HEK293 (cell line): Measurements from ENCODE around the gene B4GALNT1.

Experiments used
- CTCF ChIP-seq: fragments of 450-650 bp; formaldehyde crosslinking; IDR thresholded peaks from 2 replicates; pipeline ENCODE4 v1.5.1; 2016; ENCODE audit warnings: missing biosample characterization, missing genetic modification characterization
- KLF16 ChIP-seq: fragments of 450-650 bp; formaldehyde crosslinking; IDR thresholded peaks from 2 replicates; pipeline ENCODE4 v1.5.1; 2017; ENCODE audit warnings: missing biosample characterization, missing genetic modification characterization
- KLF9 ChIP-seq: fragments of 450-650 bp; formaldehyde crosslinking; IDR thresholded peaks from 2 replicates; pipeline ENCODE4 v1.5.1; 2016; ENCODE audit warnings: missing biosample characterization, missing genetic modification characterization, low read depth
- OSR2 ChIP-seq: fragments of 450-650 bp; formaldehyde crosslinking; IDR thresholded peaks from 2 replicates; pipeline ENCODE4 v1.5.1; 2016; ENCODE audit warnings: missing biosample characterization, missing genetic modification characterization
- RBAK ChIP-seq: fragments of 450-650 bp; formaldehyde crosslinking; IDR thresholded peaks from 2 replicates; pipeline ENCODE4 v1.5.1; 2016; ENCODE audit warnings: missing biosample characterization, missing genetic modification characterization
- SCRT2 ChIP-seq: fragments of 450-650 bp; formaldehyde crosslinking; IDR thresholded peaks from 2 replicates; pipeline ENCODE4 v1.5.1; 2016; ENCODE audit warnings: missing biosample characterization, missing genetic modification characterization
- TCF7L2 ChIP-seq: IDR thresholded peaks from 2 replicates; pipeline ENCODE4 v1.6.1; 2011; ENCODE audit warnings: low read depth, mild to moderate bottlenecking, inconsistent platforms, low read length, moderate library complexity, borderline replicate concordance
- TSHZ1 ChIP-seq: fragments of 450-650 bp; formaldehyde crosslinking; IDR thresholded peaks from 2 replicates; pipeline ENCODE4 v1.5.1; 2016; ENCODE audit warnings: missing biosample characterization, missing genetic modification characterization, borderline replicate concordance
- WT1 ChIP-seq: fragments of 450-650 bp; formaldehyde crosslinking; IDR thresholded peaks from 2 replicates; pipeline ENCODE4 v1.5.1; 2016; ENCODE audit warnings: missing biosample characterization, missing genetic modification characterization
- YY1 ChIP-seq: fragments of 450-650 bp; formaldehyde crosslinking; IDR thresholded peaks from 2 replicates; pipeline ENCODE4 v1.5.1; 2018; ENCODE audit warnings: missing biosample characterization, missing genetic modification characterization
- ZBTB8A ChIP-seq: fragments of 450-650 bp; formaldehyde crosslinking; IDR thresholded peaks from 2 replicates; pipeline ENCODE4 v1.5.1; 2016; ENCODE audit warnings: missing biosample characterization, missing genetic modification characterization
- ZNF23 ChIP-seq: fragments of 450-650 bp; formaldehyde crosslinking; IDR thresholded peaks from 2 replicates; pipeline ENCODE4 v1.5.1; 2016; ENCODE audit warnings: missing biosample characterization, missing genetic modification characterization, borderline replicate concordance
- ZNF560 ChIP-seq: fragments of 450-650 bp; formaldehyde crosslinking; IDR thresholded peaks from 2 replicates; pipeline ENCODE4 v1.5.1; 2017; ENCODE audit warnings: missing biosample characterization, missing genetic modification characterization, borderline replicate concordance
- TF ChIP-seq, protein P1 (sequence below): fragments of 450-650 bp; formaldehyde crosslinking; IDR thresholded peaks from 2 replicates; pipeline ENCODE4 v1.5.1; 2016; ENCODE audit warnings: missing biosample characterization, missing genetic modification characterization

- TF ChIP-seq CTCF (tag by site-specific recombination) = no peak
- TF ChIP-seq KLF9 (tag by site-specific recombination) = no peak
- no peak for TF ChIP-seq KLF16 (tag by site-specific recombination)
- TF ChIP-seq YY1 (tag by site-specific recombination) = no peak
- TF ChIP-seq ZBTB8A = no peak
- no peak for TF ChIP-seq OSR2 (tag by site-specific recombination)
- TF ChIP-seq TCF7L2 = no peak
- TF ChIP-seq RBAK = no peak
- no peak for TF ChIP-seq ZNF23 (tag by site-specific recombination)
- TF ChIP-seq, protein P1, sequence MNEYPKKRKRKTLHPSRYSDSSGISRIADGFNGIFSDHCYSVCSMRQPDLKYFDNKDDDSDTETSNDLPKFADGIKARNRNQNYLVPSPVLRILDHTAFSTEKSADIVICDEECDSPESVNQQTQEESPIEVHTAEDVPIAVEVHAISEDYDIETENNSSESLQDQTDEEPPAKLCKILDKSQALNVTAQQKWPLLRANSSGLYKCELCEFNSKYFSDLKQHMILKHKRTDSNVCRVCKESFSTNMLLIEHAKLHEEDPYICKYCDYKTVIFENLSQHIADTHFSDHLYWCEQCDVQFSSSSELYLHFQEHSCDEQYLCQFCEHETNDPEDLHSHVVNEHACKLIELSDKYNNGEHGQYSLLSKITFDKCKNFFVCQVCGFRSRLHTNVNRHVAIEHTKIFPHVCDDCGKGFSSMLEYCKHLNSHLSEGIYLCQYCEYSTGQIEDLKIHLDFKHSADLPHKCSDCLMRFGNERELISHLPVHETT = no peak
- TF ChIP-seq TSHZ1 (tag by site-specific recombination) = no peak
- no peak for TF ChIP-seq WT1 (tag by site-specific recombination)
- TF ChIP-seq SCRT2 (tag by site-specific recombination) = no peak
- no peak for TF ChIP-seq ZNF560 (tag by site-specific recombination)
These were observed 17.4 kb downstream of the B4GALNT1 start for GRCh38 chr12:57615637-57616036.
